ENCODE measurements around the gene UCN2. TPM values are rescaled to one million over a fixed set of nuclear protein-coding genes. Genes with fewer than 3 reads are reported as not detected.

The UCN2 gene
- total RNA-seq, 1 donor from 2014 or later, result 1.4 TPM

DNA sequence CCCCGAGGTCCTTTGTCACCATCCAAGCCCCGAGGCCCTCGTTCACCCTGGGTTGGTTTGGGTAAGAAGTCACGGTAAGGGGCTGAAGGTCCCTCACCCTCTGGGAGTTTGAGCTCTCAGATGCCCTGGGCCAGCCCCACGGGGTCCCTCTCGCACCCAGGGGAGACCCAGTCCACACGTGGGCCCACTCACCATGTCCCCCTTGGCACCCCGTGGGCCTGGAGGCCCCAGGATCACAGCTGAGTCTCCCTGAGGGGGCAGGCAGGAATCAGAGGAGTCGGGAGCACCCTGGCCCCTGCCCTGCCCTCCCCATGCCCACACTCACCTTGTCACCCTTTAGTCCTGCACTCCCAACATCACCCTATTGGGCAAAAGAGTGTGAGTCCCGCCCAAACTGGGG is 5.8 kb upstream of the UCN2 start:
- Mint-ChIP-seq H3K27ac (no peak overlapping the region), H3K4me1 (ENCODE audit: low read depth) (no peaks in the 10 kb centered on the region), H3K36me3 (ENCODE audit: insufficient read depth) (no peaks in the 10 kb centered on the region), H3K27me3 (no peaks in the 10 kb centered on the region), H3K9me3 (ENCODE audit: low read depth) (no peaks in the 10 kb centered on the region), H3K4me3 (ENCODE audit: low read depth) (no peak overlapping the region)
- DNase-seq (ENCODE audit: low spot score, unreplicated experiment), result no peak
- TF ChIP-seq, protein P1, sequence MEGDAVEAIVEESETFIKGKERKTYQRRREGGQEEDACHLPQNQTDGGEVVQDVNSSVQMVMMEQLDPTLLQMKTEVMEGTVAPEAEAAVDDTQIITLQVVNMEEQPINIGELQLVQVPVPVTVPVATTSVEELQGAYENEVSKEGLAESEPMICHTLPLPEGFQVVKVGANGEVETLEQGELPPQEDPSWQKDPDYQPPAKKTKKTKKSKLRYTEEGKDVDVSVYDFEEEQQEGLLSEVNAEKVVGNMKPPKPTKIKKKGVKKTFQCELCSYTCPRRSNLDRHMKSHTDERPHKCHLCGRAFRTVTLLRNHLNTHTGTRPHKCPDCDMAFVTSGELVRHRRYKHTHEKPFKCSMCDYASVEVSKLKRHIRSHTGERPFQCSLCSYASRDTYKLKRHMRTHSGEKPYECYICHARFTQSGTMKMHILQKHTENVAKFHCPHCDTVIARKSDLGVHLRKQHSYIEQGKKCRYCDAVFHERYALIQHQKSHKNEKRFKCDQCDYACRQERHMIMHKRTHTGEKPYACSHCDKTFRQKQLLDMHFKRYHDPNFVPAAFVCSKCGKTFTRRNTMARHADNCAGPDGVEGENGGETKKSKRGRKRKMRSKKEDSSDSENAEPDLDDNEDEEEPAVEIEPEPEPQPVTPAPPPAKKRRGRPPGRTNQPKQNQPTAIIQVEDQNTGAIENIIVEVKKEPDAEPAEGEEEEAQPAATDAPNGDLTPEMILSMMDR (IDR thresholded peaks at IDR 0.05; ENCODE audit: unreplicated experiment), result no peak

DNA sequence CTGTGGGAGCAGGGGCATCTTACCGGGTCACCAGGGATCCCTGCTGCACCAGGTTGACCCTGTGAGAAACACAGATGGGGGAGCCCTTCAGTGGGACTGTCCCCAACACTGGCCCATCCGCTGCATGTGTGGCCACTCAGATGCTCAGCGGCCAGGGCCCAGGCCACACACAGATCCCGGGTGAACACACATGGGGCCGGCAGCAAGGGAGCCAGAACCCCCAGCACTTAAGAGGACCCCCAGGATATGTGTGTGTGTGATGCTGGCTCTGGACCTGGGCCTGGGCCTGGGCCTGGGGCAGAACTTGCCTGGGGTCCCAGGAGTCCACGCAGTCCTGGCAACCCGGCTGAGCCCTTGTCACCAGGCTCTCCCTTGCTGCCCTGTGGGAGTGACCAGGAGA is 4.9 kb upstream of the UCN2 start:
- TF ChIP-seq, protein P1 (IDR thresholded peaks at IDR 0.05; ENCODE audit: unreplicated experiment), result no peak
- Mint-ChIP-seq H3K4me3 (ENCODE audit: low read depth) (no peak overlapping the region), H3K36me3 (ENCODE audit: insufficient read depth) (no peaks in the 10 kb centered on the region), H3K27me3 (no peaks in the 10 kb centered on the region), H3K27ac (no peak overlapping the region), H3K9me3 (ENCODE audit: low read depth) (no peaks in the 10 kb centered on the region), H3K4me1 (ENCODE audit: low read depth) (no peaks in the 10 kb centered on the region)
- no peak for DNase-seq (ENCODE audit: low spot score, unreplicated experiment)

DNA sequence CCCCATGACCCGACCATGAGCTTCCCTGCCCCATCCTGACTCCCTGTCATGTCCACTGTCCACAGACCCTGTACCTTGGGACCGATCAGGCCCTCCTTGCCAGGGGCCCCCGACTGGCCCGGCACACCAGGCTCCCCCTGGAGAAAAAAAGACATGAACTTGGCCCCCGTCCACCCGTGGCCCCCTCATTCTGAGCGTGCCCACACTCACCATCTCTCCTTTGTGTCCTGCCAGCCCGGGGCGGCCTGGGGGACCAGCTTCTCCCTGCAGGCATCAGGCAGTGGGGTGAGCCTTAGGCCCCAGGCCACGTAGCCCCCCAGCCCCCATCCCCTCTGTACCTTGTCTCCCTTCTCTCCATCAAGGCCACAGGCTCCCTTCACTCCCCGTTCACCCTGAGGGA is 3.9 kb upstream of the UCN2 start:
- no peaks in the 10 kb centered on the region for H3K4me1 Mint-ChIP-seq (ENCODE audit: low read depth)
- TF ChIP-seq, protein P1 (IDR thresholded peaks at IDR 0.05; ENCODE audit: unreplicated experiment), result no peak
- H3K4me3 Mint-ChIP-seq (ENCODE audit: low read depth), result no peak overlapping the region
- no peaks in the 10 kb centered on the region for H3K36me3 Mint-ChIP-seq (ENCODE audit: insufficient read depth)
- no peaks in the 10 kb centered on the region for H3K9me3 Mint-ChIP-seq (ENCODE audit: low read depth)
- DNase-seq (ENCODE audit: low spot score, unreplicated experiment), result no peak
- H3K27me3 Mint-ChIP-seq, result peaks cover 3% of the 10 kb centered on the region
- no peak overlapping the region for H3K27ac Mint-ChIP-seq

DNA sequence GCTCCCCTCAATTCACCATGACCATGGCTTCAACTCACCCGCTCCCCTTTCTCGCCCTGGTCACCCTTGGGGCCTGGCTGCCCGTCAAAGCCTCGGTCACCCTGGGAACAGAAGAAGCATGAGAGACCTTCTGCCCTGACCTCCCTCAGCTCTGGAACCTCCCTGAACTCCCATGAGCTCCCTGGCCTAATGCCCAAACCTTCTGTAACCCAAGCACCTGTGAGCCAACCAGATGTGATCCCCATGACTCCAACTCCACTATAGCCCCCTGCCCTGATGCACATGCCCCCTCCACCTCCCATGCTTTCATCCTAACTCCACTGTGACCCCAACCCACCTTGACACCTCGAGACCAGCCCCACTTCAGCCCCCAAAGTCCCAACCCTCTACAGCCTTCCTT is 3.5 kb upstream of the UCN2 start:
- Mint-ChIP-seq H3K27ac (no peak overlapping the region), H3K9me3 (ENCODE audit: low read depth) (no peaks in the 10 kb centered on the region), H3K27me3 (peaks cover 3% of the 10 kb centered on the region), H3K4me1 (ENCODE audit: low read depth) (no peaks in the 10 kb centered on the region), H3K36me3 (ENCODE audit: insufficient read depth) (no peaks in the 10 kb centered on the region), H3K4me3 (ENCODE audit: low read depth) (no peak overlapping the region)
- TF ChIP-seq, protein P1 (IDR thresholded peaks at IDR 0.05; ENCODE audit: unreplicated experiment), result no peak
- no peak for DNase-seq (ENCODE audit: low spot score, unreplicated experiment)

DNA sequence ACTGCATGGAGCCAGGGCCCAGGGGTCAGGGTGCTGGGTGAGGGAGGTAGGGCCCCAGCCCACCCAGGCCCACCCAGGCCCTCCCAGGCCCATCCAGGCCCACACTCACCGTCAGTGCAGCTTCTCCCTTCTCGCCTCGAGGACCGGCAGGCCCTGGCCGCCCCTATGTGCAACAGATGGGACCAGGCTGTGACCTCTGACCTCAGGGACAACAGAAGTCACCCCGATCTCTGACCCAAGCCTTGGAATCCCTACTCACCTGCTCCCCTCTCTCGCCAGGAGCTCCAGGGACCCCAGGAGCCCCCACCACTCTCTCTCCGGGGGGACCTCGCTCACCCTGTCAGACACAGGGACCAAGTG is 2.8 kb upstream of the UCN2 start:
- DNase-seq (ENCODE audit: low spot score, unreplicated experiment), result no peak
- Mint-ChIP-seq H3K27me3 (peaks cover 3% of the 10 kb centered on the region), H3K36me3 (ENCODE audit: insufficient read depth) (no peaks in the 10 kb centered on the region), H3K9me3 (ENCODE audit: low read depth) (no peaks in the 10 kb centered on the region), H3K27ac (no peak overlapping the region), H3K4me1 (ENCODE audit: low read depth) (no peaks in the 10 kb centered on the region), H3K4me3 (ENCODE audit: low read depth) (no peak overlapping the region)
- TF ChIP-seq, protein P1 (IDR thresholded peaks at IDR 0.05; ENCODE audit: unreplicated experiment), result no peak
